HepG2 (cell line): ENCODE results near the gene TRIP4. TPM values are rescaled to one million over a fixed set of nuclear protein-coding genes. Genes with fewer than 3 reads are reported as not detected.
A peak's percentile ranks its signal among the peaks of the same experiment; 100 is the strongest.

ENCODE experiments used
- BORCS8-MEF2B ChIP-seq: sonication (generic); formaldehyde crosslinking; IDR thresholded peaks from 2 replicates; pipeline ENCODE4 v1.8.0; 2022; ENCODE audit warnings: mild to moderate bottlenecking, missing genetic modification reagents
- CREB1 ChIP-seq, 2 experiments: fragments of 450-650 bp in 1 of 2; IDR thresholded peaks; 2 replicates each; pipeline ENCODE4 v1.6.1; 2016 to 2017; ENCODE audit warnings: control low read depth in 1 of 2, mild to moderate bottlenecking in 1 of 2, missing compliant biosample characterization in 1 of 2, missing genetic modification characterization in 1 of 2
- DR1 ChIP-seq: sonication (generic); formaldehyde crosslinking; IDR thresholded peaks from 2 replicates; pipeline ENCODE4 v1.8.0; 2021; ENCODE audit warnings: mild to moderate bottlenecking, missing genetic modification reagents, inconsistent platforms
- FOXM1 ChIP-seq: sonication (generic); formaldehyde crosslinking; IDR thresholded peaks from 2 replicates; pipeline ENCODE4 v1.5.0; 2020; ENCODE audit warnings: missing genetic modification reagents
- GTF2F1 ChIP-seq: fragments of 150-350 bp; IDR thresholded peaks from 2 replicates; pipeline ENCODE4 v1.6.1; 2014; ENCODE audit warnings: low read length
- HNRNPH1 ChIP-seq: fragments of 200-400 bp; formaldehyde crosslinking; optimal IDR thresholded peaks from 2 replicates; pipeline ENCODE3; 2017; ENCODE audit warnings: mild to moderate bottlenecking, low read depth, low read length
- KDM3A ChIP-seq: IDR thresholded peaks from 2 replicates; pipeline ENCODE4 v1.6.1; 2018; ENCODE audit warnings: low read depth, missing compliant biosample characterization
- MXI1 ChIP-seq: IDR thresholded peaks from 3 replicates; pipeline ENCODE4 v1.6.1; 2012; ENCODE audit warnings: low read depth, low read length, inconsistent platforms, borderline replicate concordance
- RXRB ChIP-seq: IDR thresholded peaks from 2 replicates; pipeline ENCODE4 v1.6.1; 2016; ENCODE audit warnings: borderline replicate concordance, missing genetic modification reagents, missing compliant biosample characterization
- SAP130 ChIP-seq: IDR thresholded peaks from 2 replicates; pipeline ENCODE4 v1.6.1; 2016; ENCODE audit warnings: low read depth
- SRY ChIP-seq: sonication (generic); formaldehyde crosslinking; IDR thresholded peaks from 2 replicates; pipeline ENCODE4 v1.8.0; 2022; ENCODE audit warnings: mild to moderate bottlenecking, missing genetic modification reagents
- TAF1 ChIP-seq: sonication (generic); formaldehyde crosslinking; IDR thresholded peaks from 2 replicates; pipeline ENCODE4 v1.4.0; 2020; ENCODE audit warnings: missing genetic modification reagents
- TCF12 ChIP-seq, 2 experiments: fragments of 450-650 bp in 1 of 2; sonication (generic) in 1 of 2; formaldehyde crosslinking in 1 of 2; IDR thresholded peaks; 2 replicates each; pipeline versions ENCODE4 v1.6.1 to v1.8.0; 2017 to 2022; ENCODE audit warnings: antibody characterized with exemption in 1 of 2, mild to moderate bottlenecking in 1 of 2, missing genetic modification reagents in 1 of 2, moderate library complexity in 1 of 2
- ZNF224 ChIP-seq: sonication (generic); formaldehyde crosslinking; IDR thresholded peaks from 2 replicates; pipeline ENCODE4 v1.5.0; 2020; ENCODE audit warnings: mild to moderate bottlenecking, missing genetic modification reagents
- ZNF333 ChIP-seq: sonication (generic); formaldehyde crosslinking; IDR thresholded peaks from 2 replicates; pipeline ENCODE4 v1.4.0; 2020; ENCODE audit warnings: mild to moderate bottlenecking, missing genetic modification reagents, borderline replicate concordance
- ZNF670 ChIP-seq: sonication (generic); formaldehyde crosslinking; IDR thresholded peaks from 2 replicates; pipeline ENCODE4 v1.8.0; 2022; ENCODE audit warnings: mild to moderate bottlenecking, missing genetic modification reagents, borderline replicate concordance
- ZNF775 ChIP-seq: sonication (generic); formaldehyde crosslinking; IDR thresholded peaks from 2 replicates; pipeline ENCODE4 v1.4.0; 2020; ENCODE audit warnings: missing genetic modification reagents, mild to moderate bottlenecking, moderate library complexity, borderline replicate concordance
- ZNF816 ChIP-seq: sonication (generic); formaldehyde crosslinking; IDR thresholded peaks from 2 replicates; pipeline ENCODE4 v1.8.0; 2022; ENCODE audit warnings: missing genetic modification reagents, mild to moderate bottlenecking, borderline replicate concordance
- polyA plus RNA-seq, 8 experiments: library from polyadenylated mRNA; depleted of rRNA in 3 of 8; stranded (reverse) in 7 of 8; unstranded in 1 of 8; fragments of >200 nt; fragmentation: Illumina TruSeq in 4 of 8; extraction: Trizol in 4 of 8; gene quantifications; 2 replicates each; pipeline versions ENCODE4 v1.2.1 to v1.2.3, GENCODE V29; 2011 to 2016; ENCODE audit warnings: low read depth in 4 of 8, missing spikeins in 1 of 8, mixed read lengths in 1 of 8; ENCODE audit not compliant: insufficient read depth in 1 of 8
- total RNA-seq, 5 experiments: library from RNA; depleted of rRNA; stranded (reverse); fragments of >200 nt; fragmentation: Illumina TruSeq; extraction: Trizol; gene quantifications; 2 replicates each; pipeline ENCODE4 v1.2.3, GENCODE V29; 2016; ENCODE audit warnings: low read depth in 1 of 5
- TF ChIP-seq, protein P1 (sequence below): sonication (generic); formaldehyde crosslinking; IDR thresholded peaks from 2 replicates; pipeline ENCODE4 v1.4.0; 2020; ENCODE audit warnings: mild to moderate bottlenecking, missing genetic modification reagents
- TF ChIP-seq, protein P2 (sequence below): sonication (generic); formaldehyde crosslinking; IDR thresholded peaks from 2 replicates; pipeline ENCODE4 v1.4.0; 2020; ENCODE audit warnings: missing genetic modification reagents
- TF ChIP-seq, protein P3 (sequence below): sonication (generic); formaldehyde crosslinking; IDR thresholded peaks from 2 replicates; pipeline ENCODE4 v1.5.1; 2020; ENCODE audit warnings: missing genetic modification reagents, mild to moderate bottlenecking, borderline replicate concordance
- TF ChIP-seq, protein P4 (sequence below): sonication (generic); formaldehyde crosslinking; IDR thresholded peaks from 2 replicates; pipeline ENCODE4 v1.8.0; 2022; ENCODE audit warnings: mild to moderate bottlenecking, missing genetic modification reagents

TRIP4 gene
- total and polyA plus RNA-seq, 2 of the 13 experiments (the other 11 are each of a cell fraction or from before 2014, with no cell fraction given): 7.1 to 11.8 TPM

DNA sequence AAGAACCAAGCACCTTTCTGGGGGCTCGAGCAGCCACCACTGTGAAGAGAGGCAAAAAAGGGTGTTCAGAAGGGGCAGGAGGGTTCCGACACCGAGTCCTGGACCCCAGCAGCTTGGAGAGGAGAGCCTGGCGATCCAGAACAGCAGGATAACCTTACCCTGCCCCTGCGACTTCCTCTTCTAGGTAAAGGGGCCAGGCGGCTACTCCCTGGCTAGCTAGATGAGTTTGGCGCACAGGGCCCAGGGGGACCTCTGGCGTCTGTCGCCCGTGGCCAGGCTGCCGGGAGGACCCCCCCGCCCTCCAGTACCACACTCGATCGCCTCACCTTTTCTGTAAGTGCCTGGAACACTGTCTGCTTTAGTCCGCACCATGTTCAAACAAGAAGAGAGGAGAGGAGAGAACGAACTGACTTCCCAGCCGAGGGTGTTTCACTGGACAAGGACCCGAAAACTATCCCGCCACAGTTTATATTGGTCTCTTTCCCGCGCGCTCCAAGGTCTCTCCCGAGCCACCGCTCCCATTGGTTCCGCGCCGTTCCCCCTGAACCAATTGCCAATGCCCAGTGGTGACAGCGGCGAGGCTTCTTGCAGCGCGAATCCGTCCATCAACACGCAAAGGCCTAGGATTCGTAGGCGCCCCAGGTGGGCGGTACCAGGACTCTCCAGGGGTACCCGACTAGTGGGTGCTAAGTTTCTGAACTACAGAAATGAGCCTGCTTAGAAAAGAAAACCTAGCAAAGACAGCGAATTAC is 6.5 kb upstream of the TRIP4 start, which contains the start of gene PCLAF (continued):
- TF ChIP-seq, protein P1, sequence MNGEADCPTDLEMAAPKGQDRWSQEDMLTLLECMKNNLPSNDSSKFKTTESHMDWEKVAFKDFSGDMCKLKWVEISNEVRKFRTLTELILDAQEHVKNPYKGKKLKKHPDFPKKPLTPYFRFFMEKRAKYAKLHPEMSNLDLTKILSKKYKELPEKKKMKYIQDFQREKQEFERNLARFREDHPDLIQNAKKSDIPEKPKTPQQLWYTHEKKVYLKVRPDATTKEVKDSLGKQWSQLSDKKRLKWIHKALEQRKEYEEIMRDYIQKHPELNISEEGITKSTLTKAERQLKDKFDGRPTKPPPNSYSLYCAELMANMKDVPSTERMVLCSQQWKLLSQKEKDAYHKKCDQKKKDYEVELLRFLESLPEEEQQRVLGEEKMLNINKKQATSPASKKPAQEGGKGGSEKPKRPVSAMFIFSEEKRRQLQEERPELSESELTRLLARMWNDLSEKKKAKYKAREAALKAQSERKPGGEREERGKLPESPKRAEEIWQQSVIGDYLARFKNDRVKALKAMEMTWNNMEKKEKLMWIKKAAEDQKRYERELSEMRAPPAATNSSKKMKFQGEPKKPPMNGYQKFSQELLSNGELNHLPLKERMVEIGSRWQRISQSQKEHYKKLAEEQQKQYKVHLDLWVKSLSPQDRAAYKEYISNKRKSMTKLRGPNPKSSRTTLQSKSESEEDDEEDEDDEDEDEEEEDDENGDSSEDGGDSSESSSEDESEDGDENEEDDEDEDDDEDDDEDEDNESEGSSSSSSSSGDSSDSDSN (CRISPR knock-in tag): 0 out of 2 replicates have a peak, but pooled peaks have one; percentile 21
- TF ChIP-seq KDM3A (CRISPR knock-in tag) (0 out of 2 replicates have a peak, but pooled peaks have one; percentile 29), SRY (peak; percentile 60; the same call in 1 of the 2 replicates), TAF1 (CRISPR knock-in tag) (peak; percentile 59; the same call in 1 of the 2 replicates), TCF12 (IDR thresholded peaks at IDR 0.05) (no peak), TCF12 (CRISPR knock-in tag; IDR thresholded peaks at IDR 0.05) (0 out of 2 replicates have a peak, but pooled peaks have one; percentile 42), FOXM1 (no peak), ZNF816 (CRISPR knock-in tag) (peak; percentile 66; the same call in 1 of the 2 replicates), GTF2F1 (peak; percentile 30; the same call in 1 of the 2 replicates), ZNF775 (CRISPR knock-in tag) (no peak), BORCS8-MEF2B (CRISPR knock-in tag) (peak; percentile 79), SAP130 (CRISPR knock-in tag) (peak; percentile 95), ZNF224 (CRISPR knock-in tag) (peak; percentile 57; the same call in 1 of the 2 replicates), MXI1 (peak; percentile 53; the same call in 1 of the 3 replicates), ZNF670 (CRISPR knock-in tag) (no peak), RXRB (CRISPR knock-in tag) (peak; percentile 17; the same call in 1 of the 2 replicates), DR1 (CRISPR knock-in tag) (peak; percentile 62; the same call in 1 of the 2 replicates), HNRNPH1 (no peak), ZNF333 (CRISPR knock-in tag) (0 out of 2 replicates have a peak, but pooled peaks have one; percentile 31), CREB1 (IDR thresholded peaks at IDR 0.05) (peak; percentile 79), CREB1 (CRISPR knock-in tag; IDR thresholded peaks at IDR 0.05) (peak; percentile 91)
- TF ChIP-seq, protein P2, sequence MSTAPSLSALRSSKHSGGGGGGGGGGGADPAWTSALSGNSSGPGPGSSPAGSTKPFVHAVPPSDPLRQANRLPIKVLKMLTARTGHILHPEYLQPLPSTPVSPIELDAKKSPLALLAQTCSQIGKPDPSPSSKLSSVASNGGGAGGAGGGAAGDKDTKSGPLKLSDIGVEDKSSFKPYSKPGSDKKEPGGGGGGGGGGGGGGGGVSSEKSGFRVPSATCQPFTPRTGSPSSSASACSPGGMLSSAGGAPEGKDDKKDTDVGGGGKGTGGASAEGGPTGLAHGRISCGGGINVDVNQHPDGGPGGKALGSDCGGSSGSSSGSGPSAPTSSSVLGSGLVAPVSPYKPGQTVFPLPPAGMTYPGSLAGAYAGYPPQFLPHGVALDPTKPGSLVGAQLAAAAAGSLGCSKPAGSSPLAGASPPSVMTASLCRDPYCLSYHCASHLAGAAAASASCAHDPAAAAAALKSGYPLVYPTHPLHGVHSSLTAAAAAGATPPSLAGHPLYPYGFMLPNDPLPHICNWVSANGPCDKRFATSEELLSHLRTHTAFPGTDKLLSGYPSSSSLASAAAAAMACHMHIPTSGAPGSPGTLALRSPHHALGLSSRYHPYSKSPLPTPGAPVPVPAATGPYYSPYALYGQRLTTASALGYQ (CRISPR knock-in tag): no peak
- TF ChIP-seq, protein P3, sequence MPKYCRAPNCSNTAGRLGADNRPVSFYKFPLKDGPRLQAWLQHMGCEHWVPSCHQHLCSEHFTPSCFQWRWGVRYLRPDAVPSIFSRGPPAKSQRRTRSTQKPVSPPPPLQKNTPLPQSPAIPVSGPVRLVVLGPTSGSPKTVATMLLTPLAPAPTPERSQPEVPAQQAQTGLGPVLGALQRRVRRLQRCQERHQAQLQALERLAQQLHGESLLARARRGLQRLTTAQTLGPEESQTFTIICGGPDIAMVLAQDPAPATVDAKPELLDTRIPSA: no peak
- TF ChIP-seq, protein P4, sequence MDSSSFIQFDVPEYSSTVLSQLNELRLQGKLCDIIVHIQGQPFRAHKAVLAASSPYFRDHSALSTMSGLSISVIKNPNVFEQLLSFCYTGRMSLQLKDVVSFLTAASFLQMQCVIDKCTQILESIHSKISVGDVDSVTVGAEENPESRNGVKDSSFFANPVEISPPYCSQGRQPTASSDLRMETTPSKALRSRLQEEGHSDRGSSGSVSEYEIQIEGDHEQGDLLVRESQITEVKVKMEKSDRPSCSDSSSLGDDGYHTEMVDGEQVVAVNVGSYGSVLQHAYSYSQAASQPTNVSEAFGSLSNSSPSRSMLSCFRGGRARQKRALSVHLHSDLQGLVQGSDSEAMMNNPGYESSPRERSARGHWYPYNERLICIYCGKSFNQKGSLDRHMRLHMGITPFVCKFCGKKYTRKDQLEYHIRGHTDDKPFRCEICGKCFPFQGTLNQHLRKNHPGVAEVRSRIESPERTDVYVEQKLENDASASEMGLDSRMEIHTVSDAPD: 0 out of 2 replicates have a peak, but pooled peaks have one; percentile 28
